ENCODE measurements around the gene SPPL2B.

Gene SPPL2B

GRCh38 chr19:2283835-2284507 lies 44.5 kb upstream of the SPPL2B start:
- TF ChIP-seq LEF1 (IDR thresholded peaks at IDR 0.05; ENCODE audit: borderline replicate concordance) (no peak), FOXA1 (IDR thresholded peaks at IDR 0.05) (no peak), CTBP1 (IDR thresholded peaks at IDR 0.05; ENCODE audit: borderline replicate concordance) (no peak), ZNF384 (IDR thresholded peaks at IDR 0.05) (peak; percentile 77), SP1 (IDR thresholded peaks at IDR 0.05) (no peak)
- no peak for DNase-seq (ENCODE audit: extremely low spot score)
- ChIA-PET POLR2A (no interaction called here), CTCF (no interaction called here)

DNA sequence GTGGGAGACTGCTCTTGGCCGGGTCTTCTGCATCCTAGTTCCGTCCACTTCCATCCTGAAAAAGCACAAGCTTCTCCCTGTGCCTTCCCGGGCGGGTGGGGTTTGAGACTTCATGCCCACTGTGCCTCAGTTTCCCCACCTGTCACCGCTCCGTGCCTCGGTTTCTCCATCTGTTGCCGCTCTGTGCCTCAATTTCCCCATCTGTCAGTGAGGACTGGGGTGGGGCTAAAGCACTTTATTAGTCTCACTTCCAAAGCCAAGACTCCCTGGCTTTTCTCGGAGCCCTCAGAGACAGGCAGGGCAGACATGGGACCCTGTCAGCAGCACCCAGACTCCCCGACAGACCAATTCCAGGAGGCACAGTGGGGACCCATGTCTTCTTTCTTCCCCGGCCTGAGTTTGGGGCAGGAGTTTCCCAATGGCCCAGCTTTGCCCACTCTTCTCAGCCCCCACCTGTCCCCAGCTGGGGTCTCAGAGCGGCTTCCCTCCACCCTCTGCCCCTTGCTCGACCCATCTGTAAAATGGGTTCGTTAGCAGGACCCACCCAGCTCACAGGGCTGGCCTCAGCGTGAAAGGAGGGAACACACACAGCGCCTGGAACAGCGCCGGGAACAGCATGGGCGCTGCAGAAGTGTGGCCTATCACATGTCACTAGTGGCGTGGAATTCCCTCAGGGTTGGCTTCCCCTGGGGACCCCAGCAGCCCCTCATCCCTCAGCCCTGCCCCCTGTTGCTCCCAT lies 41.9 kb upstream of the SPPL2B start:
- DNase-seq (ENCODE audit: extremely low spot score) = no peak
- POLR2A ChIA-PET = no interaction called here
- CTCF ChIA-PET = no interaction called here
- TF ChIP-seq L3MBTL2 (conservative IDR thresholded peaks at IDR 0.05) (no peak), SUZ12 (IDR thresholded peaks at IDR 0.05) (no peak), ELF4 (IDR thresholded peaks at IDR 0.05) (no peak), BHLHE40 (IDR thresholded peaks at IDR 0.05; ENCODE audit: borderline replicate concordance) (no peak), FOXA1 (IDR thresholded peaks at IDR 0.05) (no peak), SP1 (IDR thresholded peaks at IDR 0.05) (no peak), TARDBP (IDR thresholded peaks at IDR 0.05) (no peak), NFRKB (IDR thresholded peaks at IDR 0.05) (no peak), FOXK2 (IDR thresholded peaks at IDR 0.05) (no peak), ZNF384 (IDR thresholded peaks at IDR 0.05) (no peak), ARNT (IDR thresholded peaks at IDR 0.05) (no peak), LEF1 (IDR thresholded peaks at IDR 0.05; ENCODE audit: borderline replicate concordance) (no peak), FOXM1 (IDR thresholded peaks at IDR 0.05; ENCODE audit: borderline replicate concordance) (no peak), HDGF (IDR thresholded peaks at IDR 0.05; ENCODE audit: borderline replicate concordance) (no peak), PKNOX1 (IDR thresholded peaks at IDR 0.05) (no peak), CTBP1 (IDR thresholded peaks at IDR 0.05; ENCODE audit: borderline replicate concordance) (no peak)

DNA sequence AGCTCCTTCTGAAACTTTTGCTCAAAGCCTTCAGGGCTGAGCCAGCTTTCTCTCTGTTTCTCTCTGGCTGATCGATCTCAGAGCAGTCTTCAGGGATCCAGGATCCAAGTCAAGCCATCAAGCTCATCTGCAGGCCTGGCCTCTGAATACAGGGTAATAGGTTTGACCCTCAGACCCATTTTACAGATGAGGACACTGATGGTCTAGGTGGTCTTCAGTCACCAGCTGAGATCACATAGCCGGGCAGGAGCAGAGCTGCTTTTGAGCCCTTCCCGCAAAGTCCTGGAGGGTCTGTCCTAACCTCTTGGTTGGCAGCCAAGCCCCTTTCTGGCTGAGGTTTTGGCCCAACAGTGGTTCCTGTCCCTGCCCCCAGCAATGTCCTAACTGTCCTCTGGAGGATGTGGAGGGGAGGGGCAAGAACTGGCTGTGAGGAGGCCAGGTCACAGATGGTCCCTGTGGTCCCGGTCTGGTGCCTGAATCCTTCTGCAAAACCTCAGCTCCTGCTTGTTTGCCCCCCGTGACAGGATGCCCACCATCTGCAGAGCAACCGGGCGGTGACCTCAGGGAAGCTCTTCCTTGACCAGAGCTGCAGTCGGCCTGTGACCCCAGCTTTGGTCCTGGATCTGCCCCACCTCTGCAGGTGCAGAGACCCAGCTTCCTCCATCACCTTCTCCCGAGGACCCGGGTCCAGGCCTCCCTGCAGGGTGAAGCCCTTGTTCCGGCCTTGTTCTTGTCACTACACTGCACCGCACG lies 40.7 kb upstream of the SPPL2B start:
- DNase-seq (ENCODE audit: extremely low spot score) = no peak
- CTCF ChIA-PET = no interaction called here
- POLR2A ChIA-PET = interaction anchor here (0.9 to 1.5 kb wide), 2 partner anchors 13 to 17 kb away, joined by 3 to 4 read pairs; no protein-coding TSS in a partner anchor
- TF ChIP-seq HDGF (IDR thresholded peaks at IDR 0.05; ENCODE audit: borderline replicate concordance) (no peak), FOXK2 (IDR thresholded peaks at IDR 0.05) (no peak), SP1 (IDR thresholded peaks at IDR 0.05) (no peak), TARDBP (IDR thresholded peaks at IDR 0.05) (no peak), PKNOX1 (IDR thresholded peaks at IDR 0.05) (no peak), LEF1 (IDR thresholded peaks at IDR 0.05; ENCODE audit: borderline replicate concordance) (no peak), ELF4 (IDR thresholded peaks at IDR 0.05) (no peak), ZNF384 (IDR thresholded peaks at IDR 0.05) (no peak), NFRKB (IDR thresholded peaks at IDR 0.05) (no peak)

- no peak for TF ChIP-seq FOXM1 (IDR thresholded peaks at IDR 0.05; ENCODE audit: borderline replicate concordance)
- TF ChIP-seq HDGF (IDR thresholded peaks at IDR 0.05; ENCODE audit: borderline replicate concordance) = no peak
- no peak for TF ChIP-seq LEF1 (IDR thresholded peaks at IDR 0.05; ENCODE audit: borderline replicate concordance)
- no peak for TF ChIP-seq ZNF384 (IDR thresholded peaks at IDR 0.05)
- no peak for TF ChIP-seq SUZ12 (IDR thresholded peaks at IDR 0.05)
- no peak for DNase-seq (ENCODE audit: extremely low spot score)
- CTCF ChIA-PET = interaction anchor here (0.9 kb wide), 1 partner anchor 39 kb away, joined by 4 read pairs; the partner anchor contains the start of gene LSM7
- POLR2A ChIA-PET = interaction anchor here (0.9 to 1.5 kb wide), 2 partner anchors 14 to 18 kb away, joined by 3 to 4 read pairs; no protein-coding TSS in a partner anchor
Measured at GRCh38 chr19:2288338-2288817, 40.1 kb upstream of the SPPL2B start.

GRCh38 chr19:2288818-2289713 lies 39.4 kb upstream of the SPPL2B start:
- ChIA-PET POLR2A (interaction anchor here (0.9 to 1.5 kb wide), 2 partner anchors 14 to 18 kb away, joined by 3 to 4 read pairs; no protein-coding TSS in a partner anchor), CTCF (interaction anchor here (0.9 kb wide), 1 partner anchor 39 kb away, joined by 4 read pairs; the partner anchor contains the start of gene LSM7)
- TF ChIP-seq ZNF384 (IDR thresholded peaks at IDR 0.05) (no peak), SUZ12 (IDR thresholded peaks at IDR 0.05) (no peak), TARDBP (IDR thresholded peaks at IDR 0.05) (no peak), ELF4 (IDR thresholded peaks at IDR 0.05) (no peak), LEF1 (IDR thresholded peaks at IDR 0.05; ENCODE audit: borderline replicate concordance) (no peak), ARNT (IDR thresholded peaks at IDR 0.05) (no peak), FOXM1 (IDR thresholded peaks at IDR 0.05; ENCODE audit: borderline replicate concordance) (no peak), CTBP1 (IDR thresholded peaks at IDR 0.05; ENCODE audit: borderline replicate concordance) (no peak), HDGF (IDR thresholded peaks at IDR 0.05; ENCODE audit: borderline replicate concordance) (no peak), FOXK2 (IDR thresholded peaks at IDR 0.05) (no peak), PKNOX1 (IDR thresholded peaks at IDR 0.05) (no peak), SP1 (IDR thresholded peaks at IDR 0.05) (no peak), L3MBTL2 (conservative IDR thresholded peaks at IDR 0.05) (no peak), NFRKB (IDR thresholded peaks at IDR 0.05) (no peak), BHLHE40 (IDR thresholded peaks at IDR 0.05; ENCODE audit: borderline replicate concordance) (no peak), FOXA1 (IDR thresholded peaks at IDR 0.05) (no peak)
- DNase-seq (ENCODE audit: extremely low spot score) = no peak
